Liver (tissue), 3 donors: ENCODE results near the gene DNMT1.

Experiments used
- ATF3 ChIP-seq: IDR thresholded peaks from 2 replicates; pipeline ENCODE4 v1.6.1; 2016; ENCODE audit warnings: antibody characterized with exemption
- CTCF ChIP-seq: fragments of 150-350 bp; IDR thresholded peaks from 2 replicates; pipeline ENCODE4 v1.5.1; 2017; ENCODE audit warnings: improper control_type of control experiment, low read depth, low read length; ENCODE audit not compliant: missing input control
- EGR1 ChIP-seq, 2 donors: IDR thresholded peaks; 2 replicates each; pipeline ENCODE4 v1.6.1; 2016 to 2018; ENCODE audit warnings: antibody characterized with exemption in 2 of 2, low read depth in 2 of 2
- FOXA1 ChIP-seq: IDR thresholded peaks from 2 replicates; pipeline ENCODE4 v1.6.1; 2016; ENCODE audit warnings: antibody characterized with exemption
- HNF4A ChIP-seq, 2 donors: conservative IDR thresholded peaks; 2 replicates each; pipeline ENCODE4 v1.6.1; 2016; ENCODE audit warnings: antibody characterized with exemption in 2 of 2, mild to moderate bottlenecking in 2 of 2
- JUND ChIP-seq, 2 donors: IDR thresholded peaks; 2 replicates each; pipeline ENCODE4 v1.6.1; 2016; ENCODE audit warnings: antibody characterized with exemption in 2 of 2
- MAX ChIP-seq: IDR thresholded peaks from 2 replicates; pipeline ENCODE4 v1.6.1; 2016; ENCODE audit warnings: antibody characterized with exemption
- NR2F2 ChIP-seq: IDR thresholded peaks from 2 replicates; pipeline ENCODE4 v1.6.1; 2016; ENCODE audit warnings: antibody characterized with exemption
- RAD21 ChIP-seq, 2 donors: IDR thresholded peaks; 2 replicates each; pipeline ENCODE4 v1.6.1; 2016; ENCODE audit warnings: antibody characterized with exemption in 2 of 2, mild to moderate bottlenecking in 2 of 2
- REST ChIP-seq: IDR thresholded peaks from 2 replicates; pipeline ENCODE4 v1.6.1; 2016; ENCODE audit warnings: antibody characterized with exemption, mild to moderate bottlenecking
- TAF1 ChIP-seq: conservative IDR thresholded peaks from 2 replicates; pipeline ENCODE4 v1.6.1; 2016; ENCODE audit warnings: antibody characterized with exemption, mild to moderate bottlenecking
- YY1 ChIP-seq: IDR thresholded peaks from 2 replicates; pipeline ENCODE4 v1.6.1; 2016; ENCODE audit warnings: antibody characterized with exemption, mild to moderate bottlenecking
- ZBTB33 ChIP-seq: IDR thresholded peaks from 2 replicates; pipeline ENCODE4 v1.6.1; 2016; ENCODE audit warnings: antibody characterized with exemption
- donor health status: healthy.
- donor health status: healthy.

- no peak for TF ChIP-seq CTCF
- TF ChIP-seq TAF1: no peak
- no peak for TF ChIP-seq NR2F2
- TF ChIP-seq YY1: no peak
- no peak for TF ChIP-seq ATF3
- TF ChIP-seq RAD21 (IDR thresholded peaks at IDR 0.05): no peak
- no peak for TF ChIP-seq FOXA1
- no peak for TF ChIP-seq ZBTB33
- no peak for TF ChIP-seq JUND (IDR thresholded peaks at IDR 0.05)
- no peak for TF ChIP-seq MAX
- TF ChIP-seq REST: no peak
- TF ChIP-seq EGR1 (IDR thresholded peaks at IDR 0.05; ENCODE audit: low read depth in 2 of 2): no peak
- no peak for TF ChIP-seq HNF4A (conservative IDR thresholded peaks at IDR 0.05)
Measured at GRCh38 chr19:10190026-10190425, 4.7 kb downstream of the DNMT1 start.
